Measurements from ENCODE around the gene RNU2-63P. TPM values are rescaled to one million over a fixed set of nuclear protein-coding genes. Genes with fewer than 3 reads are reported as not detected.

Gene RNU2-63P
- total and polyA plus RNA-seq, 2 of the 8 experiments (the other 6 are each of a cell fraction or from before 2014, with no cell fraction given): 6.6 TPM; not detected in 1

- Histone ChIP-seq H3K56ac (replicated peaks; ENCODE audit: insufficient read length, low read depth, low read length) (no peak overlapping the region), H3K27ac (ENCODE audit: low read depth, low read length) (no peak overlapping the region), H2BK15ac (ENCODE audit: low read length) (no peak overlapping the region), H4K5ac (ENCODE audit: insufficient read length, low read depth, low read length) (no peak overlapping the region), H2BK20ac (ENCODE audit: low read length) (no peak overlapping the region), H2AFZ (ENCODE audit: low read length) (no peak overlapping the region), H4K91ac (replicated peaks; ENCODE audit: insufficient read length, low read length) (no peak overlapping the region), H3K4me1 (replicated peaks in 1 of 4; ENCODE audit: control insufficient read depth in 3 of 4, insufficient read depth in 4 of 4, low read length in 3 of 4) (peaks cover 0 to 8% (median 4%) of the 10 kb centered on the region in 4 experiments; a peak in 5 of 7 replicates), H3K79me2 (ENCODE audit: control insufficient read depth in 1 of 2, insufficient read depth in 2 of 2, low read length in 2 of 2) (peaks cover 4 to 24% of the 10 kb centered on the region in 2 experiments; a peak in 3 of 4 replicates), H3K4me3 (ENCODE audit: extremely low read depth in 1 of 4, insufficient read depth in 2 of 4, low read depth in 3 of 4, low read length in 4 of 4) (peak overlapping the region; percentile 88 to 99 (median 93)), H3K9ac (replicated peaks in 1 of 4; ENCODE audit: extremely low read depth in 1 of 4, low read depth in 3 of 4, low read length in 3 of 4) (peak overlapping the region in 1 of 4 experiments; percentile 88; a peak in 2 of 7 replicates), H2BK5ac (ENCODE audit: low read depth, low read length) (no peak overlapping the region), H2BK12ac (ENCODE audit: low read depth, low read length) (no peak overlapping the region), H4K8ac (ENCODE audit: extremely low read depth, insufficient read depth, low read length) (no peak overlapping the region), H3K36me3 (ENCODE audit: control insufficient read depth in 2 of 4, insufficient read depth in 4 of 4, low read length in 3 of 4) (peaks cover 0 to 12% (median 0%) of the 10 kb centered on the region in 4 experiments; a peak in 1 of 8 replicates), H3K23ac (ENCODE audit: insufficient read length) (no peak overlapping the region), H3K18ac (ENCODE audit: extremely low read depth, low read length) (no peak overlapping the region), H3K23me2 (ENCODE audit: low read depth, low read length) (no peaks in the 10 kb centered on the region; the same call in 1 of the 2 replicates), H3K27me3 (replicated peaks in 1 of 4; ENCODE audit: control insufficient read depth in 3 of 4, extremely low read depth in 1 of 4, insufficient read depth in 3 of 4, low read length in 3 of 4) (no peaks in the 10 kb centered on the region), H3K79me1 (ENCODE audit: low read depth, low read length) (0 out of 2 replicates have a peak, but pooled peaks cover 3% of the 10 kb centered on the region), H3K4me2 (ENCODE audit: insufficient read depth in 1 of 2, low read depth in 2 of 2, low read length in 2 of 2) (peak overlapping the region; percentile 72 to 84), H2BK120ac (replicated peaks; ENCODE audit: low read depth, low read length) (no peak overlapping the region), H3K4ac (replicated peaks; ENCODE audit: insufficient read length, low read depth, low read length) (no peak overlapping the region), H3K14ac (ENCODE audit: insufficient read length) (no peak overlapping the region), H2AK5ac (ENCODE audit: low read depth, low read length) (no peak overlapping the region), H3K9me3 (ENCODE audit: insufficient read depth in 2 of 2, low read depth in 1 of 2, low read length in 1 of 2) (no peaks in the 10 kb centered on the region), H4K20me1 (replicated peaks in 1 of 2; ENCODE audit: control insufficient read depth in 1 of 2, insufficient read depth in 2 of 2, low read length in 2 of 2) (peaks cover 0 to 6% of the 10 kb centered on the region in 2 experiments)
- TF ChIP-seq FOSL1 (IDR thresholded peaks at IDR 0.05; ENCODE audit: insufficient read depth, low read depth, low read length) (no peak), MAFK (IDR thresholded peaks at IDR 0.05; ENCODE audit: low read depth, low read length) (no peak), RFX5 (IDR thresholded peaks at IDR 0.05; ENCODE audit: borderline replicate concordance, low read depth, low read length) (no peak)
- FAIRE-seq: no peak
- no peak for DNase-seq (ENCODE audit: low read depth in 1 of 2, low spot score in 2 of 2)
- 87% methylated on average over 10 of the region's 10 CpGs; no CpG with 5 or more reads in 1 of the 2 experiments for WGBS, 2 experiments (ENCODE audit: extremely low coverage in 1 of 2, insufficient coverage in 1 of 2, insufficient read length in 1 of 2, insufficient replicate concordance in 2 of 2, low coverage in 1 of 2, low lambda C conversion rate in 2 of 2, missing lambda C conversion rate in 1 of 2)
- POLR2A ChIA-PET (ENCODE audit: partially characterized antibody): interaction anchor here (0.6 to 2.4 kb wide), 11 partner anchors 13 to 1245 kb away, joined by 3 to 26 read pairs (median 3); partner anchors contain the start of gene RNU2-63P
- CTCF ChIA-PET (ENCODE audit: partially characterized antibody): interaction anchor here (1.0 to 1.6 kb wide), 5 partner anchors 12 to 137 kb away, joined by 3 to 4 read pairs (median 3); no protein-coding TSS in a partner anchor
Observed at GRCh38 chr2:88053934-88054781, 37.8 kb upstream of the RNU2-63P start.

All from H1 (cell line).